Glutamatergic neuron (in vitro differentiated cells): Measurements from ENCODE around the gene GSX1. TPM values are rescaled to one million over a fixed set of nuclear protein-coding genes. Genes with fewer than 3 reads are reported as not detected.
A peak's percentile ranks its signal among the peaks of the same experiment; 100 is the strongest.

Source experiments
- DNase-seq: peaks from one replicate; pipeline ENCODE4 v3.0.0; 2022
- H3K27ac Mint-ChIP-seq: one replicate; pipeline ENCODE4 v1.8.0; 2020; ENCODE audit warnings: mild to moderate bottlenecking, mixed read lengths, inconsistent platforms; ENCODE audit not compliant: unreplicated experiment
- H3K27me3 Mint-ChIP-seq: one replicate; pipeline ENCODE4 v1.8.0; 2020; ENCODE audit warnings: mild to moderate bottlenecking, moderate library complexity, mixed read lengths, inconsistent platforms; ENCODE audit not compliant: unreplicated experiment
- H3K36me3 Mint-ChIP-seq: one replicate; pipeline ENCODE4 v1.8.0; 2020; ENCODE audit warnings: mild to moderate bottlenecking, mixed read lengths, inconsistent platforms; ENCODE audit not compliant: unreplicated experiment
- H3K4me1 Mint-ChIP-seq: one replicate; pipeline ENCODE4 v1.8.0; 2020; ENCODE audit warnings: mild to moderate bottlenecking, low read depth, mixed read lengths, inconsistent platforms; ENCODE audit not compliant: unreplicated experiment
- H3K4me3 Mint-ChIP-seq: one replicate; pipeline ENCODE4 v1.8.0; 2020; ENCODE audit warnings: mild to moderate bottlenecking, mixed read lengths, inconsistent platforms; ENCODE audit not compliant: unreplicated experiment
- H3K9me3 Mint-ChIP-seq: one replicate; pipeline ENCODE4 v1.8.0; 2020; ENCODE audit warnings: mild to moderate bottlenecking, moderate library complexity, mixed read lengths, inconsistent platforms; ENCODE audit not compliant: unreplicated experiment
- CTCF ChIP-seq: fragments of 200-600 bp; sonication (generic); IDR thresholded peaks from one replicate; pipeline ENCODE4 v1.5.0; 2021; ENCODE audit not compliant: partially characterized antibody, unreplicated experiment
- total RNA-seq: library from RNA; stranded (reverse); fragmentation: NEBNext Ultra II Directional; extraction: Animal tissue kit (Norgen Biotek cat#: 25700); gene quantifications from one replicate; pipeline ENCODE4 v1.2.1, GENCODE V29; 2021; ENCODE audit not compliant: unreplicated experiment

GSX1 gene
- total RNA-seq, 1 donor from 2014 or later = not detected

DNA sequence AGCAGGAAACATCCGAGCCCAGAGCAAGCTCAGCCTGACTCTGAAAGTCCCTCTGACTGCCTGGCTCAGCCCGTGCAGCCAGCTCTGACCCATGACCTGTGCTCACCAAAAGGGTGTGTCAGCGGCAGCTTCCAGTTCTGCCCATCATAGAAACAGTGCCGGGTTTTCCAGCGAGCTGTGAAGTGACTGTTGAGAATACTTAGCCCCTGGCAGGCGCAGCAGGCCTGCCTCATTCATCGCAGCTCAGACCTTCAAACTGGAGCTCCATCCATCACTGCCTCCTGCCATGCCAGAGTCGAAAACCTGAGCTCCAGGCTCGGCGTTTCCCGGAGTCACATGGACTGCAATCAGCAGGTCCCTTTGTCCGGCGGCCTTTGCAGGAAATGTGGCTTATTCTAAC lies 16.3 kb upstream of the GSX1 start:
- H3K4me3 Mint-ChIP-seq = no peak overlapping the region
- TF ChIP-seq CTCF = no peak
- no peaks in the 10 kb centered on the region for H3K4me1 Mint-ChIP-seq
- no peaks in the 10 kb centered on the region for H3K36me3 Mint-ChIP-seq
- DNase-seq = no peak
- H3K9me3 Mint-ChIP-seq = no peaks in the 10 kb centered on the region
- H3K27me3 Mint-ChIP-seq = peaks cover 10% of the 10 kb centered on the region
- no peak overlapping the region for H3K27ac Mint-ChIP-seq

- Mint-ChIP-seq H3K27me3 (peaks cover 13% of the 10 kb centered on the region), H3K4me3 (no peak overlapping the region), H3K27ac (no peak overlapping the region), H3K4me1 (peaks cover 9% of the 10 kb centered on the region), H3K9me3 (no peaks in the 10 kb centered on the region), H3K36me3 (no peaks in the 10 kb centered on the region)
- DNase-seq = no peak
- TF ChIP-seq CTCF = no peak
These were observed 10.1 kb upstream of the GSX1 start for GRCh38 chr13:27782151-27782550.

GRCh38 chr13:27783111-27783510 lies 9.2 kb upstream of the GSX1 start:
- H3K36me3 Mint-ChIP-seq = peaks cover 4% of the 10 kb centered on the region
- no peak overlapping the region for H3K27ac Mint-ChIP-seq
- H3K9me3 Mint-ChIP-seq = no peaks in the 10 kb centered on the region
- H3K4me1 Mint-ChIP-seq = peaks cover 9% of the 10 kb centered on the region
- no peak overlapping the region for H3K4me3 Mint-ChIP-seq
- no peak for DNase-seq
- peaks cover 17% of the 10 kb centered on the region for H3K27me3 Mint-ChIP-seq
- no peak for TF ChIP-seq CTCF

- Mint-ChIP-seq H3K27ac (no peak overlapping the region), H3K36me3 (peaks cover 8% of the 10 kb centered on the region), H3K4me3 (no peak overlapping the region), H3K4me1 (peaks cover 9% of the 10 kb centered on the region), H3K9me3 (peaks cover 18% of the 10 kb centered on the region), H3K27me3 (peaks cover 38% of the 10 kb centered on the region)
- DNase-seq = no peak
- TF ChIP-seq CTCF = no peak
These were observed 4.0 kb upstream of the GSX1 start for GRCh38 chr13:27788271-27788670.

GRCh38 chr13:27789153-27789494 lies 3.2 kb upstream of the GSX1 start:
- no peak for DNase-seq
- peaks cover 10% of the 10 kb centered on the region for H3K4me1 Mint-ChIP-seq
- peaks cover 41% of the 10 kb centered on the region for H3K27me3 Mint-ChIP-seq
- H3K36me3 Mint-ChIP-seq = peaks cover 8% of the 10 kb centered on the region
- TF ChIP-seq CTCF = no peak
- peaks cover 20% of the 10 kb centered on the region for H3K9me3 Mint-ChIP-seq
- peak overlapping the region; percentile 51 for H3K4me3 Mint-ChIP-seq
- no peak overlapping the region for H3K27ac Mint-ChIP-seq
